Hepatocyte (in vitro differentiated cells): Measurements from ENCODE around the gene UTP11. TPM values are rescaled to one million over a fixed set of nuclear protein-coding genes. Genes with fewer than 3 reads are reported as not detected.

Experiments used
- DNase-seq: peaks from one replicate; pipeline ENCODE4 v3.0.0-alpha.2; 2016; ENCODE audit warnings: low spot score
- H2AFZ ChIP-seq: fragments of 200-600 bp; sonication (generic); 2 replicates; pipeline ENCODE4 v1.6.0; 2016; ENCODE audit warnings: antibody characterized with exemption, mild to moderate bottlenecking
- H3K27ac ChIP-seq: fragments of 200-600 bp; sonication (generic); 2 replicates; pipeline ENCODE4 v1.5.1; 2016; ENCODE audit warnings: mild to moderate bottlenecking
- H3K27me3 ChIP-seq: fragments of 200-600 bp; sonication (generic); 2 replicates; pipeline ENCODE4 v1.6.1; 2016
- H3K36me3 ChIP-seq: fragments of 200-600 bp; sonication (generic); replicated peaks from 2 replicates; pipeline ENCODE4 v1.5.1; 2016; ENCODE audit warnings: low read depth; ENCODE audit not compliant: insufficient read depth
- H3K4me1 ChIP-seq: fragments of 200-600 bp; sonication (generic); 2 replicates; pipeline ENCODE4 v1.5.1; 2016; ENCODE audit warnings: mild to moderate bottlenecking, moderate library complexity; ENCODE audit not compliant: insufficient read depth
- H3K4me2 ChIP-seq: fragments of 200-600 bp; sonication (generic); 2 replicates; pipeline ENCODE4 v1.6.0; 2016
- H3K4me3 ChIP-seq: fragments of 200-600 bp; sonication (generic); 2 replicates; pipeline ENCODE4 v1.5.1; 2016; ENCODE audit warnings: mild to moderate bottlenecking
- H3K79me2 ChIP-seq: fragments of 200-600 bp; sonication (generic); 2 replicates; pipeline ENCODE4 v1.6.0; 2017; ENCODE audit warnings: mild to moderate bottlenecking
- H3K9me2 ChIP-seq: fragments of 200-600 bp; sonication (generic); replicated peaks from 2 replicates; pipeline ENCODE4 v1.6.0; 2017; ENCODE audit warnings: mild to moderate bottlenecking; ENCODE audit not compliant: insufficient read depth
- H3K9me3 ChIP-seq: fragments of 200-600 bp; sonication (generic); 2 replicates; pipeline ENCODE4 v1.5.1; 2016; ENCODE audit warnings: low read depth, mild to moderate bottlenecking
- H4K20me1 ChIP-seq: fragments of 200-600 bp; sonication (generic); 2 replicates; pipeline ENCODE4 v1.6.0; 2016; ENCODE audit warnings: mild to moderate bottlenecking; ENCODE audit not compliant: insufficient read depth, poor library complexity, severe bottlenecking
- CTCF ChIP-seq: fragments of 200-600 bp; sonication (generic); IDR thresholded peaks from 2 replicates; pipeline ENCODE4 v1.5.1; 2016; ENCODE audit warnings: antibody characterized with exemption, mild to moderate bottlenecking; ENCODE audit not compliant: poor library complexity
- EZH2 ChIP-seq: fragments of 200-600 bp; sonication (generic); IDR thresholded peaks from 2 replicates; pipeline ENCODE4 v1.6.1; 2016; ENCODE audit warnings: antibody characterized with exemption, mild to moderate bottlenecking, borderline replicate concordance
- EZH2phosphoT487 ChIP-seq: fragments of 200-600 bp; sonication (generic); IDR thresholded peaks from one replicate; pipeline ENCODE4 v1.6.1; 2018; ENCODE audit warnings: antibody characterized with exemption, mild to moderate bottlenecking, low read depth, moderate library complexity; ENCODE audit not compliant: unreplicated experiment, severe bottlenecking
- WGBS: methylation state at CpG from one replicate; pipeline ENCODE4 v1.1.6; 2016; ENCODE audit warnings: low lambda C conversion rate; ENCODE audit errors: missing lambda C conversion rate; 5-methylcytosine and 5-hydroxymethylcytosine counted together
- polyA plus RNA-seq: library from polyadenylated mRNA; unstranded; fragments of >200 nt; fragmentation: Nextera tagmentation; extraction: Ambion mirVana; gene quantifications from 2 replicates; pipeline ENCODE4 v1.2.1, GENCODE V29; 2016
- total RNA-seq: library from RNA; depleted of rRNA; stranded (reverse); fragments of >200 nt; gene quantifications from 2 replicates; pipeline ENCODE4 v1.2.3, GENCODE V29; 2014

Gene UTP11
- total and polyA plus RNA-seq, 2 experiments from 2014 or later, result 36.2 to 39.2 TPM

- Histone ChIP-seq H2AFZ (no peak overlapping the region), H3K4me2 (no peak overlapping the region), H3K79me2 (no peaks in the 10 kb centered on the region), H3K4me1 (no peaks in the 10 kb centered on the region), H3K9me2 (no peaks in the 10 kb centered on the region), H4K20me1 (no peaks in the 10 kb centered on the region), H3K4me3 (no peak overlapping the region), H3K9me3 (no peaks in the 10 kb centered on the region), H3K27me3 (peaks cover 35% of the 10 kb centered on the region), H3K36me3 (no peaks in the 10 kb centered on the region), H3K27ac (no peak overlapping the region)
- 100% methylated on average over 3 of the region's 3 CpGs for WGBS
- no peak for DNase-seq
- no peak for TF ChIP-seq CTCF
- no peak for TF ChIP-seq EZH2phosphoT487
- no peak for TF ChIP-seq EZH2
These were observed 42.9 kb downstream of the UTP11 start for GRCh38 chr1:38055398-38055797.

GRCh38 chr1:38055965-38056364 is 43.4 kb downstream of the UTP11 start:
- Histone ChIP-seq H3K4me2 (no peak overlapping the region), H3K27me3 (peaks cover 35% of the 10 kb centered on the region), H3K27ac (no peak overlapping the region), H3K4me1 (no peaks in the 10 kb centered on the region), H3K36me3 (no peaks in the 10 kb centered on the region), H2AFZ (no peak overlapping the region), H3K9me3 (no peaks in the 10 kb centered on the region), H3K9me2 (no peaks in the 10 kb centered on the region), H3K79me2 (no peaks in the 10 kb centered on the region), H3K4me3 (no peak overlapping the region), H4K20me1 (no peaks in the 10 kb centered on the region)
- WGBS, result 80% methylated on average over 4 of the region's 4 CpGs
- no peak for DNase-seq
- TF ChIP-seq EZH2, result no peak
- TF ChIP-seq EZH2phosphoT487, result no peak
- TF ChIP-seq CTCF, result no peak

- Histone ChIP-seq H3K4me2 (no peak overlapping the region), H3K27me3 (no peaks in the 10 kb centered on the region), H3K4me3 (no peak overlapping the region), H4K20me1 (no peaks in the 10 kb centered on the region), H2AFZ (no peak overlapping the region), H3K9me2 (no peaks in the 10 kb centered on the region), H3K36me3 (no peaks in the 10 kb centered on the region), H3K4me1 (no peaks in the 10 kb centered on the region), H3K9me3 (no peaks in the 10 kb centered on the region), H3K27ac (no peak overlapping the region), H3K79me2 (no peaks in the 10 kb centered on the region)
- whole genome bisulfite sequencing, result 73% methylated on average over 6 of the region's 6 CpGs
- no peak for DNase-seq
- TF ChIP-seq EZH2, result no peak
- no peak for TF ChIP-seq CTCF
- TF ChIP-seq EZH2phosphoT487, result no peak
These were observed 47.2 kb downstream of the UTP11 start for GRCh38 chr1:38059635-38060250.
